Medulla oblongata (tissue), 1 donor: ENCODE results near the gene PRELID3B.
"Not testable (repeated sequence)": the region's sequence is repeated elsewhere in the genome, so short reads cannot be mapped to it uniquely, and the experiment has no call there.

Experiments used
- DNase-seq: peaks from one replicate; pipeline ENCODE4 v3.0.0-alpha.2; 2015; ENCODE audit errors: extremely low spot score

The PRELID3B gene

GRCh38 chr20:59048681-59049030, 6.1 kb upstream of the PRELID3B start:
- DNase-seq: no peak

DNA sequence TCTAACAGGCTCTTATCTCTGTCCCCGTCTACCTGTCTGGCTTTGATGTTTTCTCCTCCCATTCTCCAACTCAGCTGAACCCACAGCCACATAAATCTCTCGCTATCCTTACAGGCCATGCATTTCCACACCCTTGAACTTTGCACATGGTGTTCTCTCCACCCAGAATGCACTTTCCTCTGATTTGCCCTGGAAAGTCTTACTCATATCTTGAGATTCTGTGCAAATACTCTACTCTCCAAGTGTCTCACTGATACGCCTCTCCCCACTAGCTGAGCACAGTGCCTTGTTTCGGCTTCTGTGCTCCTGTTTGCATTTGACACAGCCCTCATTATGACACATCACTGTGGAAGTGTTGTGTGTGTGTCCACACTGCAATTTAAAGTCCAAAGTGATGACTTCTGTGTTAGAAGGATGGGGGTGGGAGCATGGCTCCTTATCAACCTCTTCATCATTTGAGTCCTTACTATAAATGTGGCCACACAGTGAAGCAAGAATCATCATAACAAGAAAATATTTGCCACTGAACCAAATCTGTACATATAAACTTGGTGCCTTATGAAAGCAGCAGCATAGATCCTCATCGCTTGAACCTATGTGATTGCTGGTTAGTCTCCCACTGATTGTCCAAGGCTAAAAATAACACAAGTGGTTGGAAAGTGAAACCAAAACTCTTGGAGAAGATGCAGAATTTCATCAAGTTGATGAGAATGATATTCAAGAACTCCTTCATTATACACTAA, 5.5 kb upstream of the PRELID3B start:
- no peak for DNase-seq

DNA sequence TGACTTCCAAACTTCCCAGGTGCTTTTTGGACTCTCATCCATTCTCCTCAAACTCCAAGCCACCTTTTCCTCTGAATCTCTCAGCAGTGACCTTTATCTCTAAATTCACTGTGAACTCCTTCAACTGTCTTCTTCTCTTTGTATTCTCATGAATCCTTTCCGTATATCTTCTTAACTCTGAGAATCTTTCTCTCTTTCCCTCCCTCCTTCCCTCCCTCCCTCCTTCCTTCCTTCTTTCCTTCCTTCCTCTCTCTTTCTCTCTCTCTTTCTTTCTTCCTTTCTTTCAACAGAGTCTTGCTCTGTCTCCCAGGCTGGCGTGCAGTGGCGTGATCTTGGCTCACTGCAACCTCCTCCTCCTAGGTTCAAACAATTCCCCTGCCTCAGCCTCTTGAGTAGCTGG, 4.3 kb upstream of the PRELID3B start:
- no peak for DNase-seq

DNA sequence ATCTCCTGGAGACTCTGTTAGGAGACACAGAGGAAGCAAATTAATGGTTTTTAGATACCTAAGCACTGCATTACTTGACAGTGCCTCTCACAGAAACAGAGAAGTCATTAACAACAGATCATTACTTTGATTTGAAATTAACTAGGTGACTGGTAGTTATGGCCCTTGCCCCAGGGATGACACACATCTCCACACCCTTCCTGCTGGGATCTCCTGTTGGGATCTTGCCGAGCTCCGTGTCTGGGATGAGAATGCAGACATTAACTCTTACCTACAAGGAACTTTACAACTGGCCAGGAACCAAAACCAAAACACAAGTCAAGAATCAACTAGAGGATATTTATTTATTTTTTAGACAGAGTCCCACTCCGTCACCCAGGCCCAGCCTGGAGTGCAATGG, 2.2 kb upstream of the PRELID3B start:
- no peak for DNase-seq

GRCh38 chr20:59044295-59044694, 1.7 kb upstream of the PRELID3B start:
- DNase-seq: no peak

- DNase-seq: no peak
Observed at GRCh38 chr20:59043698-59044097, 1.1 kb upstream of the PRELID3B start.

DNA sequence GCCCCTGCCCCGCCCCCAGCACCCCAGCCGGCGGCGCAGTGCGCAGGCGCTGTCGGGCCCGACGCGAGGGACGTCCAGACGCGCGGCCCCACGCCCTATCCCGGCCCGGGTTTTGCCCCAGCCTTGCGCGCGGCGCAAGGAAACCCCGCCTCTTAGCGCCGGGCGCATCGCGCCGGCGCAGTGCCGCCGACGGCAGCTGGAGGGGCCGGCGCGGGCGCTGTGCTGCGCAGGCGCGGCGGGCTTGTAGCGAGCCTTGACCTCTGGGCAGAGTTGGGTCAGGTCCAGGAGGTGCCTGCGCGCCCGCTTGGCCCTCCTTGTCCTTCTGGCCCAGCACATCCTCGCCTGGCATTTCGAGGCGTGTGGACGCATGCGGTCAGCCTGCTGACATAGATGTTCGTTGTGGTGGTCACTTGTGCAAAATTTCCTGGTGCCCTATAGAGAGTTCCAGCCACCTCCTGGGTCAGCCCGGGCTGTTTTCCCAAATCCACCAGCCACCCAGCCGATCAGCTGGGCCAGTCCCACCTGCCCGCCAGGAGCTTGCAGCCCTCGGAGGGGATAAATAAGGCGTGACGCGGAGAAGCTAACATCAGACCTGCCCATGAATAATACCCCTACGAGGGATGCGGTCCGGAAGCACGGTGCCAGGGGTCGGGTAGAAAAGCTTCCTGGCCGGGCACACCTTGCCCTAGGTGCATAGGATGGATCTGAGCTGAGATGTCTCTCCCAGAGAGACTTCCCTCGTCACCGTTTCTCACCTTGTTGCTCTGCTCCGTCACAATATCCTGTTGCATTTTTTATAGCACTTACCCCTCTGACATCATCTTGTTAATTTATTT, 428 bp upstream of the PRELID3B start:
- peak; percentile 95 for DNase-seq

GRCh38 chr20:59041487-59041886, 1.1 kb downstream of the PRELID3B start:
- DNase-seq: not testable (repeated sequence)

DNA sequence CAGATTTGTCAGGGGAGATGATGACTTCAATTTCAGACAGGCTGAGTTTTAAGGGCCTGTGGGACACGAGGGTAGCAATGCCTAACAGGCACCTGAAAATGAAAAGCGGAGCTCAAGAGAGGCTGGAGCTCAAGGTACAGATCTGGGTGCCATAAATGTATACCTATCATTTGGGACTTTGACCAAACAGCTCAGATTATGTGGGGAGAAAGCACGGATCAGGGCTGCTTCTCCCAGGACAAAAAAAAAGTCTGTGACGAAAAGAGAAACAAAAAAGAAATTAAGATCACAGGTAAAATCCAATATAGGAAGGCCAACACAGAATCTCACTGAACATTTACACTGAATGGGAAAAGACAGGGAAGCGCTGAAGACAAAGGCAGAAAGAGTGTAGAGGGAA, 1.9 kb downstream of the PRELID3B start:
- no peak for DNase-seq

DNA sequence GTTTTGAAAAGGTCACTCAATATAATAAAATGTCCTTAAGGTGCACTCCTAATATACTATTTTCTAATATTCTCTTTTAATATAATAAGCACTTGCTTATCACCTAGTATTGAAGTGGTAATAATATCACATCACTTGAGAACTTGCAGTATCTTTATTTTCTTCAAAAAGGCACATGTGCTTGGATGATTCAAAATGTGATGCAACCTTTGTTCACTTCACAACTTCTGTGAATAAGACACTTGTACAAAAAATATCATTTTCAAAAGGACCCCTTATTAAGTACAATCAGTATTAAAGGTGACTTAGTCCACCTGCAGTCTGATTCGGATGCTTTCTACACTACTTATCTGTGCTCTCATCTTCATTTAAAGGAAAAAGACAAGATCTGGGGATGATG, 3.4 kb downstream of the PRELID3B start:
- DNase-seq: no peak

DNA sequence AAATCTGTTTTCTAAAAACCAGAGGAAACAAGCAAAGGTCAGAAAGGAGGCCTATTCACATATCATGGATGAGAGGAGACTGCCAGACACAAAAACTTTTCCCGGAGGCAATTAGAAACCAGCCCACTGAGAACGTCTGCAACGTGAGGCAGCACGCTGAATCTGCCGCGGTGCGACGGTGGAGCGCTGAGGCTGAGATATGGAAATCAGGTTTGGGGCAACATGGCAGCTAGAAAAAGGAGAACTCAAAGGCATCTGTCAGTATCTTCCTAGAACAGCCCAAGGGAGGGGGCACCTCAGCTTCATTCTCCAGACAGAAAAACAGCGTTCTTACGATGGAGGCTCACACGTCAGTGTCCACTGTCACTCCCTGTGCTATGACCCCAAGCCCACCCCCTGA, 5.2 kb downstream of the PRELID3B start:
- no peak for DNase-seq

DNA sequence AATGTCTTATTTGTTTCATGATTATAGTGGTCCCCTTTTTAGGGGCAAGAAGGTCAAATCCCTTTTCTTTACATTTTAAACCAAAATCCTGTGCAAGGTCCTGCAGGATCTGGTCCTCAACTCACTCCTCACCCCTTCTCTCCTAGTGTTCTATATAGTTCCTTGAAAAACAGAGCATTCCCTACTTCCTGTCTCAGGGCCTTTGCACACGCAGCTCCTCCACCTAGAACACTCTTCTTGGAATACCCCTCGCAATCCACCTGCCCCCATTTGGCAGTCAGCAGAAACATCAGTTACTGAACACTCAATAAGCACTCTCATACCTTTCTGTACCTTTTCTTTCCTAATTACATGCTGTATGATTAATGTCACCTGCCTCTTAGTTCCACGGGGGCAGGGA, 7.2 kb downstream of the PRELID3B start:
- DNase-seq: no peak

- DNase-seq: no peak
Observed at GRCh38 chr20:59033616-59034165, 8.9 kb downstream of the PRELID3B start.

DNA sequence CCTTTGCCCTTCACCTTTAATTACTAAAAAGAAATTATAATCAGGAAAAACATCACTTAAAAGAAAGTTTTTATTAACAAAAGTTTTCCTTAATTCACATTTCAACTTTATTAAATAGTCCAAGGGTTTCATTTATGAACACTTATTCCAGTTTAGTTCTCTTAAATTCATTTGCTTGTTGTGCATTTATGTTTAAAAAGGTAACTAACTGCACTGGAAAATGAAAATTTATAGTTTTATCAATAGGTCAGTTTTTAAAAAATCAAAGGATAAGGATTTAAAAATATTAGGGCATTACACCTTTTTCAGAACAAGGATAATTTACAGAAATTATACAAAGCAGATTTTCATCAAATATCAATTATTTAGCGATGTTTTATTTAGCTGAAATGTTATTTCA, 9.5 kb downstream of the PRELID3B start:
- no peak for DNase-seq

DNA sequence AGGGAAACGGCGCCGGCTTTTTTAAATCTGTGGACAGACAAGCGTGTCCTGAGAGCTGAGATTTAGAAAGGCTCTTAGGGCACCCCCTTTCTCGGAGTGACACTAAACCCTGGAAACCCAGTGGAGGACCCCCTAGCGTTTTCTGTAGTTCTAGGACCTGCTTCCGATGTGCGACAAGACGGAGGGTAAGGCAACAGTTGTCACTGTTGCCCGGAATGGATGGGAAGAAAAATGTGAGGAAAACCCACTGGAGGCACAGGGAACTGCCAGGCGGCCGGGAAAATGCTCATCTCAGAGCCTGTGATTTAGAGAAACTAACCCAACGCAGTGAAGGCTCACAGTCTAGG, 9.9 kb downstream of the PRELID3B start:
- DNase-seq: no peak

GRCh38 chr20:59032023-59032712, 10.4 kb downstream of the PRELID3B start, which contains the start of gene ATP5F1E:
Gene ATP5F1E, minus strand, starts transcription at chr20:59032335. Its CDS starts 84 bp downstream, at chr20:59032251.
- peak; percentile 97 for DNase-seq

- no peak for DNase-seq
Observed at GRCh38 chr20:59031564-59032022, 11.0 kb downstream of the PRELID3B start.

DNA sequence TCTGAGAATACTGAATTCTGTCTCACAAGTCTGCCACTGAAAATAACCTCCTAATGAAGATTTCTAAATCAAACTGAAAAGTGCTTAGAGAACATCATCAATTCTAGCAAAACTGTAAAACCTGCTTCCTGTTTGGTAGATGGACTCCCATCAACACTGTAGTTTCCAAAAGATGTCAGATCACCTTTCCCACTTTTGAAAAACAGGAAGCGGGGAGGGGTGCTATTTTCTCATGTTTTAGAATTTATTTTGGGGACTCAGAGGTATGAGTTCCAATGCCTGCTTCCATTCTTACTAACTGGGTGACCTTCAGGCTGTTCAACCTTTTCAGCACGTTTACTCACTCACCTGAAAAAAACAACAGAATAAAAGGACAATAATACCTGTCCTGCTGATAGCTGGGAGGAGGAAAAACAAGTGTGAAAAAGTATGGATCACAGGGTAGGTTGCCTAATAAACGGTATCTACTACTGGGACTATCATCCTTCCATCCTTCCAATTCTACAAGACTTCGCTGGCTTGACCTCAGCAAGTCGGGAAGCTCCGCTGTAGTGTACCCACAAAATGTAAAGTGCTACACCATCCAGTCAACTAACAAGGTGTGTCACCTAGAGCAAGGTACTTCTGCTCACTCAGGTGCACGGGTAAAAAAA, 11.5 kb downstream of the PRELID3B start:
- DNase-seq: no peak

DNA sequence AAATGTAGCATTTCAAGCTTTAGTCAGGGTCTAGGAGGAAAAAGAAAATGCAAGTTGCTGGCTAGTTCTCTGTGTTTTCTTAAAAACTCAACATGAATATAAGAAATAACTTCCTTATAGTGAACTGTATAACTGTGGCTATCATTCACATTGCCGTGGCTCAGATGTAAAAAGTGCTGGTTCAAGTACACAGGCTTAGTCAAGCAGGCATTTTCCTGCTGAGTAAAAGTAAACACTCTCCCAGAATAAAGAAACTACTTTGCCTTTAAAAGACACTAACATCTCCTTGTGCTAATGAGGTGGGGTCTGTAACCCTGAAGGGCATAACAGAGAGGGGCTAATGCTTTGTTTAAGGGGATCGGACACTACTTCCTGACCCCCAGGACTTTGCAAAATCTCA, 13.8 kb downstream of the PRELID3B start:
- no peak for DNase-seq

GRCh38 chr20:59027741-59028320, 14.8 kb downstream of the PRELID3B start:
- no peak for DNase-seq
